AG04450 (cell line): ENCODE data around the gene MRM2. TPM values are rescaled to one million over a fixed set of nuclear protein-coding genes. Genes with fewer than 3 reads are reported as not detected.
"Not testable (repeated sequence)": the region's sequence is repeated elsewhere in the genome, so short reads cannot be mapped to it uniquely, and the experiment has no call there.

Experiments used
- CTCF ChIA-PET: fragments of 300-600, 350-600 bp; formaldehyde crosslinking; extraction: SDS; loops from one replicate; lab custom pipeline; 2022; ENCODE audit warnings: antibody characterized with exemption, inconsistent platforms; lab: Charles Lee
- POLR2A ChIA-PET: fragments of 350-600 bp; formaldehyde crosslinking; extraction: SDS; loops from one replicate; lab custom pipeline; 2021; ENCODE audit warnings: antibody characterized with exemption, inconsistent platforms; lab: Yijun Ruan, JAX
- DNase-seq: peaks from one replicate; pipeline ENCODE4 v3.0.0-alpha.2; 2011; ENCODE audit warnings: low read depth, low spot score
- H3K27ac ChIP-seq: one replicate; pipeline ENCODE4 v1.5.1; 2012; ENCODE audit warnings: low read depth, low read length, control low read depth
- H3K27me3 ChIP-seq: one replicate; pipeline ENCODE4 v1.6.0; 2012; ENCODE audit warnings: low read length; ENCODE audit not compliant: control insufficient read depth, insufficient read depth
- H3K4me3 ChIP-seq: 2 replicates; pipeline ENCODE4 v1.5.1; 2011; ENCODE audit warnings: mild to moderate bottlenecking, low read depth, low read length, control low read depth
- H3K9me3 ChIP-seq: 2 replicates; pipeline ENCODE4 v1.5.1; 2012; ENCODE audit warnings: low read length; ENCODE audit not compliant: control insufficient read depth, insufficient read depth
- polyA plus RNA-seq: library from polyadenylated mRNA; depleted of rRNA; stranded (reverse); fragments of >200 nt; gene quantifications from 2 replicates; pipeline ENCODE4 v1.2.3, GENCODE V29; 2011
- TF ChIP-seq, protein P1 (sequence below): IDR thresholded peaks from 2 replicates; pipeline ENCODE4 v1.5.1; 2011; ENCODE audit warnings: low read depth, low read length, control low read depth, inconsistent platforms

MRM2 gene
- polyA plus RNA-seq, 1 experiment, result 18.4 TPM

DNA sequence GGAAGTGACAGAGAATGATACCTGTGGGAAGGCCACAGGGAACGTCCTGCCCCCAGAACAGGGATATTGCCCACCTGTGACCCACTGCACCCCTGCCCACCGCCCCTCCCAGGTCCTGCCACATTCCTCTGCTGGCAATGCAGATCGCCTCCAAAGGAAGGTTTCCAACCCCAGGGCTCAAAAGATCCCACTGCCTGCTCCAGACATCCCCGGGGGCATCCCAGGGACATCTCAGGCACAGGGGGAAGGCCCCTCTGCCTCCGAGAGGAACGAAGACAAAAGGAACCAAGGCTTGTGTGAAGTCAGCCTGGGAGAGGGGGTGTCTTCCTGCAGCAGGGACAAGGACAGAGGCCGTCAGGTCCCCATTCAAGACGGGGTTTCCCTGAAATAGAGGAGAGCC, 28.5 kb upstream of the MRM2 start:
- Histone ChIP-seq H3K4me3 (no peak overlapping the region), H3K9me3 (no peaks in the 10 kb centered on the region), H3K27me3 (no peaks in the 10 kb centered on the region), H3K27ac (no peak overlapping the region)
- DNase-seq, result no peak
- TF ChIP-seq, protein P1, sequence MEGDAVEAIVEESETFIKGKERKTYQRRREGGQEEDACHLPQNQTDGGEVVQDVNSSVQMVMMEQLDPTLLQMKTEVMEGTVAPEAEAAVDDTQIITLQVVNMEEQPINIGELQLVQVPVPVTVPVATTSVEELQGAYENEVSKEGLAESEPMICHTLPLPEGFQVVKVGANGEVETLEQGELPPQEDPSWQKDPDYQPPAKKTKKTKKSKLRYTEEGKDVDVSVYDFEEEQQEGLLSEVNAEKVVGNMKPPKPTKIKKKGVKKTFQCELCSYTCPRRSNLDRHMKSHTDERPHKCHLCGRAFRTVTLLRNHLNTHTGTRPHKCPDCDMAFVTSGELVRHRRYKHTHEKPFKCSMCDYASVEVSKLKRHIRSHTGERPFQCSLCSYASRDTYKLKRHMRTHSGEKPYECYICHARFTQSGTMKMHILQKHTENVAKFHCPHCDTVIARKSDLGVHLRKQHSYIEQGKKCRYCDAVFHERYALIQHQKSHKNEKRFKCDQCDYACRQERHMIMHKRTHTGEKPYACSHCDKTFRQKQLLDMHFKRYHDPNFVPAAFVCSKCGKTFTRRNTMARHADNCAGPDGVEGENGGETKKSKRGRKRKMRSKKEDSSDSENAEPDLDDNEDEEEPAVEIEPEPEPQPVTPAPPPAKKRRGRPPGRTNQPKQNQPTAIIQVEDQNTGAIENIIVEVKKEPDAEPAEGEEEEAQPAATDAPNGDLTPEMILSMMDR, result no peak
- CTCF ChIA-PET, result interaction anchor here (0.5 kb wide), 1 partner anchor 76 kb away, joined by 4 read pairs; no protein-coding TSS in a partner anchor
- POLR2A ChIA-PET, result interaction anchor here (0.7 kb wide), 1 partner anchor 22 kb away, joined by 4 read pairs; no protein-coding TSS in a partner anchor

DNA sequence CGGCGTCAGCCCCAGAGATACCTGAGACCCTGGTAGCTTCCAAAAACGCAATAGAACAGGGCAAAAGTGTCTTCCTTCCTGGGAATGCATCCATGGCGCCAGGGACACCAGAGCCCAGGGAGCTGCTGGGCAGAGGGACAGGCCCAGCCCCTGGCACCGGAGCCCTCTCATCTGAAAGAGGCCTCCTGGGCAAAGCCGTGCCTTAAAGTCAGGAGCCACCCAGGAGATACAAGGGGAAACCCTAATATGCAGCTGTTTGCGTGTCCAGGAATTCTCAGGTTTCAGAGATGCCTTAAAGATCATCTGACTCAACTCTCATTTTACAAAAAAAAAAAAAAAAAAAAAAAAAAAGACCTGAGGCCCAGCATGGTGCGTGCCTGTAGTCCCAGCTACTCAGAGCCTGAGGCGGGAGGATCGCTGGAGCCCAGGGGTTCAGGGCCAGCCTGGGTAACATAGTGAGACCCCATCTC, 28.0 kb upstream of the MRM2 start:
- no peak overlapping the region for H3K4me3 ChIP-seq
- no peaks in the 10 kb centered on the region for H3K9me3 ChIP-seq
- H3K27ac ChIP-seq, result peak overlapping the region; percentile 39
- TF ChIP-seq, protein P1, result no peak
- POLR2A ChIA-PET, result interaction anchor here (0.6 to 0.7 kb wide), 2 partner anchors 21 to 490 kb away, joined by 4 to 10 read pairs; no protein-coding TSS in a partner anchor
- CTCF ChIA-PET, result interaction anchor here (0.5 kb wide), 1 partner anchor 76 kb away, joined by 4 read pairs; no protein-coding TSS in a partner anchor
- H3K27me3 ChIP-seq, result no peaks in the 10 kb centered on the region
- DNase-seq, result no peak

DNA sequence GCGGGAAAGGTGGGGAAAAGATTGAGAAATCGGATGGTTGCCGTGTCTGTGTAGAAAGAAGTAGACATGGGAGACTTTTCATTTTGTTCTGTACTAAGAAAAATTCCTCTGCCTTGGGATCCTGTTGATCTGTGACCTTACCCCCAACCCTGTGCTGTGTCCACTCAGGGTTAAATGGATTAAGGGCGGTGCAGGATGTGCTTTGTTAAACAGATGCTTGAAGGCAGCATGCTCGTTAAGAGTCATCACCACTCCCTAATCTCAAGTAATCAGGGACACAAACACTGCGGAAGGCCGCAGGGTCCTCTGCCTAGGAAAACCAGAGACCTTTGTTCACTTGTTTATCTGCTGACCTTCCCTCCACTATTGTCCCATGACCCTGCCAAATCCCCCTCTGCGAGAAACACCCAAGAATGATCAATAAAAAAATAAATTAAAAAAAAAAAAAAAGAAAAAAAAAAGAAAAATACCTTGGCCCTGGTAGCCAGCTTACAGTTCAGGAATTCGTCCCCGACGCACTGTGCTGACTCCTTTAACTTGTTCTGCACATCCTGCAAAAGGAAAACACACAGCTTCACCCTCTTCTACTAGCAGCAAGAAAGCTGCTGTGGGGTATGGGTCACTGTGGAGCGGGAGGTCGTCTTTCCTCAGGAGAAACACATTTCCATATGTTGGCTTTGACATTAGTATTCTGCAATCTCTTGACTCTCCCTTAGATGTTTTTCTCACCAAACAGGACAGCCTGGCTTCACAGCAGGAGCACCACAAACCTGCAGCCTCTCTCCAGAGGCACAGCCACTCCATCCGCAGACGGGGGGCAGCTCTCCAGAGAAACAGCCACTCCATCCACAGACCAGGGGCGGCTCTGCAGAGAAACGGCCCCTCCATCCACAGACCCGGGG, 27.3 kb upstream of the MRM2 start:
- ChIA-PET POLR2A (interaction anchor here (0.6 kb wide), 1 partner anchor 489 kb away, joined by 10 read pairs; no protein-coding TSS in a partner anchor), CTCF (interaction anchor here (0.6 kb wide), 1 partner anchor 79 kb away, joined by 6 read pairs; no protein-coding TSS in a partner anchor)
- peak overlapping the region; percentile 39 for H3K27ac ChIP-seq
- H3K4me3 ChIP-seq, H3K9me3 ChIP-seq, H3K27me3 ChIP-seq, DNase-seq: not testable (repeated sequence)

DNA sequence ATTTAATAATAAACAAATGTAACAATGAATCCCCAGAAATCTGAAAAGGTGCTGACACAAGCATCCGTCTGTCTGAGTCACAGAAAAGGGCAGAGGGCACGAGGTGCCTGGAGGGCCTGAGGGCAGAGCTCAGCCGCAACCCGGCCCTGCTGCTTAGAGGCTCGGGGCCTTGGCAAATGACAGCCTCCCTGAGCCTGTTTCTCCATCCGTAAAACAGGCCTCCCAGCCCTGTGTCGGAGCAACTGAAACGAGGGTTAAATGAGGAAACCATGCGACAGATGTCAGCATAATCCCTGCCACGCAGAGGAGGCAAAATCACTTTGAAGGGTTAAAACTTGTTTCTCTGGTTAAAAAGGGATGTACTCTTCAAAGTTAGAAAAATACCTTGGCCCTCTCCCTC, 24.9 kb upstream of the MRM2 start:
- H3K9me3 ChIP-seq, result no peaks in the 10 kb centered on the region
- H3K4me3 ChIP-seq, result no peak overlapping the region
- TF ChIP-seq, protein P1, result no peak
- no peak for DNase-seq
- H3K27me3 ChIP-seq, result no peaks in the 10 kb centered on the region
- ChIA-PET CTCF (no interaction called here), POLR2A (interaction anchor here (0.6 to 0.8 kb wide), 2 partner anchors 13 to 52 kb away, joined by 3 to 7 read pairs; no protein-coding TSS in a partner anchor)
- peak overlapping the region; percentile 31 for H3K27ac ChIP-seq

DNA sequence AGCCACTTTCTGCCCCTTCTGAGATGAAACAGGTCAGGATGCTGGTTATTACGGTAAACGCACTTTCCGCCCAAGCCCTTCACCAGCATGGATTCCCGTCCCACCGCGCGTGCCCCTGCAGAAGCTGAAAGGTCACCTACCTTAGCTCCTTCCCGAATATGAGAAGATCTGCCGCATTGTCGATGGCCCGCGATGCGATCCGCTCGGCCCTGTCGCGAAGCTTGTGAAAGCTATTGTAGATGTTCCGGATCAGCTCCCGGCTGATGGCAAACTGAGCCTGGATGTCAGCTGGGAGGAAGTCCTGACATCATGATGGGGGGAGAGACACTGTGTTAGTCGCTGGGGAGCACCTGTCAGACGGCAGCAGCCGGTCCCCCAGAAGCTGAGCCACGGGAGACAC, 22.2 kb upstream of the MRM2 start:
- H3K27ac ChIP-seq, result no peak overlapping the region
- TF ChIP-seq, protein P1, result no peak
- CTCF ChIA-PET, result no interaction called here
- H3K4me3 ChIP-seq, result no peak overlapping the region
- H3K27me3 ChIP-seq, result no peaks in the 10 kb centered on the region
- POLR2A ChIA-PET, result no interaction called here
- no peaks in the 10 kb centered on the region for H3K9me3 ChIP-seq
- DNase-seq, result no peak
